IPS-18c (cell line): ENCODE data around the gene RAI1.

Source experiments
- H3K4me3 ChIP-seq: 2 replicates; pipeline ENCODE4 v1.7.0; 2013; ENCODE audit warnings: low read depth, mild to moderate bottlenecking, low read length, moderate library complexity; ENCODE audit not compliant: insufficient read depth
- H3K9me3 ChIP-seq: one replicate; pipeline ENCODE4 v1.6.1; 2013; ENCODE audit warnings: mild to moderate bottlenecking, low read length, moderate library complexity; ENCODE audit not compliant: control insufficient read depth, insufficient read depth

Gene RAI1

DNA sequence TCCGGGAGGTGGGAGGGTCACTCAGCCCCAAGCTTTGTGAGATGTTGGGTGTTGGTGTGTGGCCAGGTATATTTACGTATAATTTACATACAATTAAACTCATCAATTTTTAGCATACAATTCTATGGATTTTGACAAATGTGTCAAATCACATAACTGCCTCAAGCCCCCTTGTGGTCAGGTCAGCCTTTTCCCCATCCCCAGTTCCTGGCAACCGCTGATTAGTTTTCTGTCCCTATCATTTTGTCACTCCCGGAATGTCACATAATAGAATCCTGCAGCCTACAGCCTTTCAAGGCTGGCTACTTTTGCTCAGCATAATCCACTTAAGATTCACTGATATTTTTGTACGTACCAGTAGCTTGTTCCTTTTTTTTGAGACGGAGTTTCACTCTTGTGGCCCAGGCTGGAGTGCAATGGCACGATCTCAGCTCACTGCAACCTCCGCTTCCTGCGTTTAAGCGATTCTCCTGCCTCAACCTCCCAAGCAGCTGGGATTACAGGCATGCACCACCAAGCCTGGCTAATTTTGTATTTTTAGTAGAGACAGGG lies 19.3 kb upstream of the RAI1 start:
- H3K4me3 ChIP-seq, result no peak overlapping the region
- H3K9me3 ChIP-seq, result no peaks in the 10 kb centered on the region

DNA sequence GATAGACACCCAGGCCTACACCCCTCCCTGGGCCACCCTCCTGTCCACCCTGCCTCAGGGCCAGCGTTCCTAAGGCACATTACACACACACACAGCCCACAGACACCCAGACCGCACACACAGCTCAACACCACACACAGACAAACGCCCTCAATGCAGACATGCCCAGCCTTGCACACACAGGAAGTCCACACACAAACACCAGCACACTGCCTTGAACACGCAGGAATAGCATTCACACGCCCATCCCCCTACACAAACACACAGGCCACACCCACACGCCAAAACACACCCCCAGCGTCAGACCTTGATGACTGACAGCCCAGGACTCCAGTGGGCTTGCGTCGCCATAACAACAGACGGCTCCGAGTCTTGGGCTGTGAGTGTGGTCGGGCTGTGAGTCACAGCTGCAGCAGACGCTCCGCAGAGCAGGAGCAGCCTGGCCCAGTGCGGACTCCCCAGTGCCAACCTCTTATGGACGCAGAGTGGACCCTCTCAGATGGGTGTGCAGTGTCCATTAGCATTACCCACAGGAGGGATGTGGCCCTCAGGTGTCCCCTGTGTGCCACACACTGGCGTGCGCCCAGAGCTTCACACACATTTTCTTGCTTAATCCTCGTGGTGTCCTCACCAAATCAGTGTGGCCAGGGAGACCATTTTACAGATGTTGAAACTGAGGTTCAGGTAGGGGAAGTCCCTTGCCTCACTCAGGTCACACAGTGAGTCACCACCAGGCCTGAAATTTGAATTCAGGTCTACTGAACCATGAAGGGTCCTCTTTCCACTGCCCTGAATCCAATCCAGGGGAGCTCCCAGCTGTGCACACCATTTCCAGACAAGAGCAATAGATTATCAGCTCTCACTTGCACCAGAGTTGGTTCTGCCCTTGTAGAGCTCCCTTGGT lies 17.8 kb upstream of the RAI1 start:
- no peaks in the 10 kb centered on the region for H3K9me3 ChIP-seq
- H3K4me3 ChIP-seq, result no peak overlapping the region

DNA sequence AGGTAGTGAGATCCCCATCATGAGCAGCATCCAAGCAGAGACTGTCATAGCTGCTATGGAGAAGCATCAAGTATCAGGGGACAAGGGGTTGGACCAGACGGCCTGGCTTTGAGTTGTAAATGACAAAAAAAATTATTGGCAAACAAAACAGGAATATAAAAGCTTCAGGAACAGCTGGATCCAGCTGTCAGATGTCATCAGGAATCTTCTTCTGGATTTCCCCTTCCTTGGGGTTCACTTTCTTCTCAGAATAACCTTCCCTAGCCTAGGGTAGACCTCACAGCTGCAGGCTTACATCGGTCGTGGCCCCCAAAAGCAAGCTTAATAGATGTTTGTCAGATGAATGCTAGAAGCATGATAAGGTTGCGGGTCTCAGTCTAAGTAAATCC lies 17.2 kb upstream of the RAI1 start:
- Histone ChIP-seq H3K9me3 (no peaks in the 10 kb centered on the region), H3K4me3 (no peak overlapping the region)

DNA sequence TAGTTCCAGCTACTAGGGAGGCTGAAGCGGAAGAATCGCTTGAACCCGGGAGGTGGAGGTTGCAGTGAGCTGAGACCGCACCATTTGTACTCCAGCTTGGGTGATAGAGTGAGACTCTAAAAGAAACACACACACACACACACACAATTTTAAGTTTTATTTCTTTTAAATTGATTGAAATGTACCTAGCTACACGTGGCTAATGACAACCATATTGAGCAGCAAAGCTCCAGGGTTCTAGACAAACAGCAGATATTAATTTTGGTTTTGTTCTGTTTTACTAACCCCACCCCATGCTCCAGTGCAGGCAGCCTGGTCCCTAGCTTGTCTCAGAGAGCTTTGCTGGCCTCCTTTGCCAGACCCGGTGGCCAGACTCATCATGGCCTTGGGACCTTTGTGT lies 16.0 kb upstream of the RAI1 start:
- H3K4me3 ChIP-seq, result no peak overlapping the region
- H3K9me3 ChIP-seq, result no peaks in the 10 kb centered on the region

GRCh38 chr17:17666111-17666714 lies 15.0 kb upstream of the RAI1 start:
- Histone ChIP-seq H3K4me3 (no peak overlapping the region), H3K9me3 (no peaks in the 10 kb centered on the region)

- H3K4me3 ChIP-seq, result no peak overlapping the region
- no peaks in the 10 kb centered on the region for H3K9me3 ChIP-seq
Observed at GRCh38 chr17:17667231-17667630, 14.0 kb upstream of the RAI1 start.

GRCh38 chr17:17667947-17668346 lies 13.3 kb upstream of the RAI1 start:
- H3K4me3 ChIP-seq, result no peak overlapping the region
- no peaks in the 10 kb centered on the region for H3K9me3 ChIP-seq

- H3K4me3 ChIP-seq, result no peak overlapping the region
- no peaks in the 10 kb centered on the region for H3K9me3 ChIP-seq
Observed at GRCh38 chr17:17668358-17668757, 12.9 kb upstream of the RAI1 start.

GRCh38 chr17:17668775-17669579 lies 12.3 kb upstream of the RAI1 start:
- Histone ChIP-seq H3K4me3 (no peak overlapping the region), H3K9me3 (no peaks in the 10 kb centered on the region)

GRCh38 chr17:17669580-17670235 lies 11.6 kb upstream of the RAI1 start:
- H3K4me3 ChIP-seq, result no peak overlapping the region
- no peaks in the 10 kb centered on the region for H3K9me3 ChIP-seq

DNA sequence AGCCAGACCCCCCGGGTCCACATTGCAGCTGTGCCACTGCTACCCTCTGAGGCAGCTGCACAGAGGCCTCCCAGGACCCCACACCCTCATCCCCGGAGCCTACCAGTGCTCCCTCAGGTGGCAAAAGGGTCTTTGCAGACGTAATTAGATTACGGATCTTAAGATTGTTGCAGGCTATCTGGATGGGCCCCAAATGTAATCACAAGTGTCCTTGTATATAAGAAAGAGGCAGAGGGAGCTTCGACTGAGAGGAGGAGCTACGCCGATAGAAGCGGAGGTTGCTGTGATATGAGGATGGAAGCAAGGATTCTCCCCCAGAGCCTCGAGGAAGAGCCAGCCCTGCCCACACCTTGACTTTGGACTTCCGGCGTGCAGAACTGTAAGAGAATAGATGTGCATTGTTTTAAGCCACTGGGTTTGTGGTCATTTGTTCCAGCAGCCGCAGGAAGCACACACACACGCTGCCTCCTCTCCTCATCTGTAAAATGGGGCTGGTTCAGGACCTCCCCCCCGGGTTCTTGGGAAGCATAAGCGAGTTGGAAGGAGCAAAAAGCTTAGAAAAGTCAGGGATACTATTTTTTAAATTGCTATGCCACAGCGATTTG lies 10.5 kb upstream of the RAI1 start:
- H3K9me3 ChIP-seq, result no peaks in the 10 kb centered on the region

DNA sequence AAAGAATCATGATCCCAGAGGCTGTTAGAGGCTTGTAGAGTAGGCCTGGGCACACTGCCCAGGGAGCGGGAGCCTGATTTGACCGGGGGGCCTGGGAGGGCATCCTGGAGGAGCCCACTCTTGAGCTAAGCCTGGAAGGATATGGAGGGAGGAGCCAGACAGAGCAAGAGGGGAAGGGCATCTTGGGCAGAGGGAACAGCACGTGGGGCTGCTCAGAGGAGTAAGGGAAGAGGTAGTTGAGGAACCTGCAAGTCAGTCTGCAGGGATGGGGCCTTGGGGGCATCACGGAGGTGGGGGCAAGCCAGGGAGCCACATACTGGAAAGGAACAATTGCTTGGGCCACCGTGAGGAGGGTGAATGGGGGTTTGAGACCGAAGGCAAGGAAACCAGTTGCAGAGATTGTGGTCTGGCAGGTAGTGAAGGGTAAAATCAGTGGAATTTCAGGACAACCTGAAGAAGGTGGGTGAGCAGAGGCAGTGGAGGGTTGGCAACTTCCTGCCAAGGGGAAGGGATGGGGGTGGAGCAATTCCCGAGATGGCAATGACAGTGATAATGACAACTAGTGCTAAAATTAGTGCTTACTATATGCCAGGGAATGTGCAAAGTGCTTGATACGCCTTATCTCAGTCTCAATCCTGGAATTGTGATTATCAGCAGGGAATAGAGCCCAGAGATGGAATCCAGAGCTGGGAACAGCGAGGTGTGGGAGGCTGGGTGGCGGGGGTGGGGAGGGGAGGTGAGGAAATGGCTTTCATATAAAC lies 9.7 kb upstream of the RAI1 start:
- no peaks in the 10 kb centered on the region for H3K9me3 ChIP-seq
- H3K4me3 ChIP-seq, result no peak overlapping the region

More for the DNA sequence above, 10.5 kb upstream of the RAI1 start:
- H3K4me3 ChIP-seq, result no peak overlapping the region

- H3K9me3 ChIP-seq, result no peaks in the 10 kb centered on the region
Observed at GRCh38 chr17:17672453-17673368, 8.5 kb upstream of the RAI1 start.

GRCh38 chr17:17675416-17675815 lies 5.8 kb upstream of the RAI1 start:
- no peak overlapping the region for H3K4me3 ChIP-seq
- peaks cover 3% of the 10 kb centered on the region for H3K9me3 ChIP-seq

More at GRCh38 chr17:17672453-17673368, 8.5 kb upstream of the RAI1 start:
- no peak overlapping the region for H3K4me3 ChIP-seq

DNA sequence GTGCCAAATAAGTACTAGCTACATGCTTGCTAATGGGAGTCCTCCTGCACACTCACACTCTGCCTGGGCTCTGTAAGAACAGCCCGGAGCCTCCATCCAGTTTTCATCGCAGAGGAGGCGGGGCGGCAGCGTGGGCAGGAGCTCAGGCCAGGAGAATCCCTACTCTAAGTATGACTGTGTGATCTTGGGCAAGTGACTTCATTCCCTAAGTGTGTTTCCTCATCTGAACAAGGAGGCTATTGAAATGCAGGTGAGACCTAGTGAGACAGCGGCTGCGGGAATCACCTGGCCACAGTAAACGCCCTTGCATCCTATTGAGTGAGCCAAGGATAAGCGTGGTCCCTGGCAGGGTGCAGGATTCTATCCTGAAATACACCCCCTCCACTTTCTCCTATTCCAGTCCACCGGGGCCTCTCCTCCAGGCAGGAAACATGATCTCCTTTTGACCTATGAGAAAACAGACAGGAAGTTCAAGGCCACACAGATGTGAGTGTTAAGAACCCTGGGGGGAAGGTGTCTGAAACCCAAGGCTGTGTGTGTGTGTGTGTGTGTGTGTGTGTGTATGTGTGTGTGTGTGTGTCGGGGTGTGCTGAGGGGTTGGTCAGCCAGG lies 5.2 kb upstream of the RAI1 start:
- no peak overlapping the region for H3K4me3 ChIP-seq
- peaks cover 3% of the 10 kb centered on the region for H3K9me3 ChIP-seq
